ENCODE data around the gene CISH. TPM values are rescaled to one million over a fixed set of nuclear protein-coding genes. Genes with fewer than 3 reads are reported as not detected.

CISH gene
- total RNA-seq, 1 donor from 2014 or later, result 56.2 TPM

DNA sequence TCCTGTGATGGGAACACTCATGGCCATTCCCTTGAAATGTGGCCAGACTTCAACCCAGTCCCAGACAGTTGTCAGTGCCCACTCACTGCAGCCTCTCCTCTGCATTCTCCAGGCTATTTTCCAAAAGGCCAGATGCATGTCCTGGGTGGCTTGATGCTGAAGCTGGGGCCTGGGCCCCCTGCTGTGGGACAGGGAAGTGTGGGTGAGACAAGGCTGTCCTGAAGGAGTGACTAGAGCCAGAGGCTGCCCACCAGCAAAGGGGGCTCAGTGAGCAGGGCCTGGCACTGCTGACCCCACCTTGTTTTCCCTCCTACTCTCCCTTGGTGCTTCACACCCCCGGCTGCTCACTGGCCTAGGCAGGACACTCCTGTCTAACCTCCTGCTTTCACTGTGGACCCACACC, 11.9 kb downstream of the CISH start:
- DNase-seq (ENCODE audit: low spot score), result no peak

GRCh38 chr3:50599115-50599715, 12.4 kb downstream of the CISH start:
- no peak for DNase-seq (ENCODE audit: low spot score)

DNA sequence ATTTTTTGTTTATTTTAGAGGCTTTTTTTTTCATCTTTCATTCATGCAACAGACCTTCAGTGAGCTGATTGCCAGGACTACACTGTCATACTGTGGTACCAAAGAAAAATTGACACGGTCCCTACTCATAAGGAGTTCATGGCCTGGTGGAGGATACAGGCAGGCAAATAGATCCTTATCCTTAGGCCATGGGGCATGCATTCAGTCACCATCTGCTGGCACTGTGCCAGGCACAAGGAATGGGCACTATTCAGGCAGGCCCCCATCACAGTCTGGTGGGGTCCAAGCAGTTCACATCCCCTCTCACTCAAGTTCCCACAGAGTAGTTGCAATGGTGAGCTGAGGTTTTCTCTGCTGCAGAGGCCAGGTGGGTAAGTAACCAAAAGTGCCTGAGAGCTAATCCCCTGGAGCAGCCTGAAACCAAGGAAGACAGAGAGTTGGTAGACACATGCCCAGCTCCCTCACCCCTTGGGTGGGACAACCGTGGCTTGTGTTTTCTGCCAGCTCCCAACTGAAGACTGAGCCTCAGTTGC, 17.3 kb downstream of the CISH start:
- DNase-seq (ENCODE audit: low spot score), result no peak

GRCh38 chr3:50592568-50592967, 19.0 kb downstream of the CISH start:
- DNase-seq (ENCODE audit: low spot score), result no peak

GRCh38 chr3:50591196-50591741, 20.3 kb downstream of the CISH start:
- DNase-seq (ENCODE audit: low spot score), result no peak

GRCh38 chr3:50588759-50589433, 22.7 kb downstream of the CISH start:
- no peak for DNase-seq (ENCODE audit: low spot score)

GRCh38 chr3:50587806-50588758, 23.5 kb downstream of the CISH start:
- DNase-seq (ENCODE audit: low spot score), result no peak

DNA sequence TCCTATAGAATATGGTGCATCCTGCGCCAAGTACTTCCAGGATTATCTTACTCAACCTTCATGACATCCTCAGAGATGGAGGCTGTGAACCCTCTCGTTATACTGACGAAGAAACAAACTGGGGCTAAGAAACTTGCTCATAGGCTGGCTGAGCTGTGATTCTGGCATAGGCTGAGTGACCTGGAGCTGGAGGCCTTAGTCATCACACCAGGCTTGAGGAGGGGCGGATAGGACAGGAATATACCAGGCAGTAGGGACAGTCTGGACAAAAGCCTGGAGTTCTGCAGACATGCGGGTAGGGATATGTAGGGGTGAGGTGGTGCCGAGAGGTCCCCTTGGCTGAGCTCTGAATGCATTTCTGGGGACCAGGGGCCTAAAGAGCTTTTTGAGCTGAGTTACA, 24.2 kb downstream of the CISH start:
- DNase-seq (ENCODE audit: low spot score), result no peak

DNA sequence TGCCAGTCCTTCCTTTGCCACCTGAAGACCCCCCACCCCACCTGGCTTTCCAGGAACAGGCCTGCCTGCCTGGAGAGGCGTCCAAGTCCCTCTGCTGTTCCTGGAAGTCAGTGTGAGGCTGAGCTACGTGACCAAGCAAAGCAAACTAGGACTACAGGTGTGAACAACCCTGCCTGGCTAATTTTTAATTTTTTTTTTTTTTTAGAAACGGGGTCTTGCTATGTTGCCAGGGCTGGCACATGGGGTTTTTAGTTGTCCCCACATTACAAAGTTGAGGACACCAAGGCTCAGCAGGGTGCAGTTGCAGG, 24.9 kb downstream of the CISH start:
- no peak for DNase-seq (ENCODE audit: low spot score)

- DNase-seq (ENCODE audit: low spot score), result no peak
Observed at GRCh38 chr3:50585919-50586762, 25.4 kb downstream of the CISH start.

GRCh38 chr3:50584391-50584790, 27.2 kb downstream of the CISH start:
- DNase-seq (ENCODE audit: low spot score), result no peak

GRCh38 chr3:50583897-50584296, 27.7 kb downstream of the CISH start:
- no peak for DNase-seq (ENCODE audit: low spot score)

GRCh38 chr3:50582083-50582482, 29.5 kb downstream of the CISH start:
- no peak for DNase-seq (ENCODE audit: low spot score)

GRCh38 chr3:50581459-50581842, 30.1 kb downstream of the CISH start:
- no peak for DNase-seq (ENCODE audit: low spot score)

DNA sequence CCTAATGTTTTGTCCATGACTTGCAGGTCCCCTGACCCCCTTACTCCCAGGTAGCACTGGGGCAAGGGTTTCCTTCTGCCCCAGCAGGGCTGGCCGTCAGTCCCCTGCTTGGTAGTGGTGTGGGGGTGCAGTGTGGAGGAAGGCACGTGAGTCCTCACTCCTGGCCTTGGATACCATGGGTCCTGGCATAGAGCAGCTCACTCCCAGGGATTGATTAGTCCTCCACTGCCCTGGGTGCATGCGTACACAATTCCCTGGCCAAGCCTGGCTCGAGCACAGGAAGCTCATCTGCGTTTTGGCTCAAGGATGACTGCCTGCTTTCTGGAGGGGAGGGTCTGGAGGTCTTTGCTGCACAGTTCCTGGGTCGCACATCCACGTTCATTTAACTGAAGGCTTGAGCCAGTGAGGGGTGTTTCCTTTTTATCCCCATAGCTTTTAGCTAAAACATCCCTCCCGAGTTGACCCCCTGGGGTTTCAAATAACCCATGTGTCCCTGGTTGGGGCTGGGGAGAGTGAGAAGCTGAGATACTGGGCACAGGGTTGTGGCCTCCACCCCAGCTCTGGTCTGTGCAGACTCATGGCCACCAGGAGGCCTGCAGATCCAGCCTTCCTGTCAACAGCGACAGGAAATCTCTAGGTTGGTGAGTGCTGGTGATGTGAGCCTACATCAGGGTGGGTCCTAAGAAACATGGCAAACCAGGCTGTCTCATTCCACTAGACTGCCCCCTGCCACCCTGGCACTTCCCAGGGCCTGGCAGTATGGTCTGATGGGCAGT, 30.7 kb downstream of the CISH start:
- DNase-seq (ENCODE audit: low spot score), result no peak

DNA sequence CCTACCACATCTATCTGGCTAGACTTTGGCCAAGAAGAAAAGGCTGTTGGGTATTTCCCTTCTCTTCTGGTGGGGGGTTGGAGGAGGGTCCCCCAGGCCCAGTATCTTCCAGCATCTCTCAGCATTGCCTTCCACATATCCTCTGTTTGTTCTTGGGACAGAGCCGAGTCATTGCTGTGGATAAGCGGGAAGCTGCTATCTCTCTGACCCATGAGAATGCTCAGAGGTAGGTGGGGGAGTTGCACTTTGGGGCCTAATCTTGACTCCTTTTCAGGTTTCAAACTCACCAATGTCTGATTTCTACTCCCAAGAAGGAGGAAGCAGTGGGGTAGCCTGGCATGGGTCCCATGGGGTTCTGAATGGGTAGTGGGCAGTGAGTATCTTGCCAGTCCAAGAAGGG, 34.2 kb downstream of the CISH start:
- DNase-seq (ENCODE audit: low spot score), result no peak

- DNase-seq (ENCODE audit: low spot score), result no peak
Observed at GRCh38 chr3:50575372-50575771, 36.2 kb downstream of the CISH start.

GRCh38 chr3:50574444-50574831, 37.1 kb downstream of the CISH start:
- DNase-seq (ENCODE audit: low spot score), result no peak

DNA sequence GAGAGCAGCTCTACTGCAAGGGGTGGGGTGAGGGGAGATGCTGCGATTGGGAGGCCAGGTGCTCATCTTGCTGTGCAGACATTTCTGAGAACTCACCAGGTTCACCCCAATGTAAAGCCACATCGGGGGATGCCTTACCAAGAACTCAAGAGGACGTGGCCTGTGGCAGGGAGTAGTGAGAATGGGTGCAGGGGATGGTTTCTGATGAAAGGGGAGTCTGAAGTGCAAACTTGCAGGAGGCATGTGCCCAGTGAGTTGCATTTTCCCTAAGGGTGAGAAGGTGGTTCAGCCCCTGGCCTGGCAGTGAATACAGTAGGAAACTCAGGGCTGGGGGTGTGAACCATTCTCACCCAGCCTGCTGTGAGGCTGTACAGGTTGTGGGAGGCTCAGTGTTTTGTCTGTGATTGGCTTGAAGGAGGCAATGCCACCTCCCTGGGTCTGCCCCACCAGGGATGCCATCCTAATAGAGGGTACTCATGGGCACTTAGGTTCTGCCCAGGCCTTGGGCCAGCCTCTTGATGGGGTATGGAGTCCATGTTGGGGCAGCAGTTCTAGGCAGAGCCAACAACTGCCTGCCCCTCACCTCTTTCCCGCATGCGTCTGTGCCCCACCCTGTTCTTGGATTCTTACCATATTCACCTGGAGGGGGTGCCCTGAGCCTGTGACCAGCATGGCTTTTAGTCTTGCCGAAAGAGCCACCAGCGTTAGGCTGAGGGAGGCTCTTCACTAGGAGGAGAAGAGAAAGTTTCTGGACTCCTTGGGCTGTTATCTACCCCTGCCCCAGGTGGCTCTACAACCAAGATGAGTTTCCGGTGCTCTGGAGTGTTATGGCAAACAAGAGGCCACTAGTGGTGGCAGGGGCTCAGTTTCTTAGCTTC, 37.8 kb downstream of the CISH start:
- no peak for DNase-seq (ENCODE audit: low spot score)
